NCI-H2081 treated with DMSO at 0.1 percent for 48 hours (cell line): ENCODE measurements around the gene UBE2D2.

Experiments used
- DNase-seq: peaks from one replicate; lab custom pipeline; 2025; lab: John Stamatoyannopoulos, UW

UBE2D2 gene

GRCh38 chr5:139648205-139649081 is 87.3 kb downstream of the UBE2D2 start, which contains the start of gene CXXC5:
CXXC5 (plus strand) TSS chr5:139648349; CDS start chr5:139680524, 32,175 bp downstream.
- DNase-seq, result no peak

GRCh38 chr5:139649082-139649991 is 88.2 kb downstream of the UBE2D2 start:
- DNase-seq, result no peak

- DNase-seq, result no peak
Measured at GRCh38 chr5:139650031-139650688, 89.0 kb downstream of the UBE2D2 start.

- DNase-seq, result no peak
Measured at GRCh38 chr5:139650689-139651042, 89.5 kb downstream of the UBE2D2 start.

GRCh38 chr5:139651043-139651834 is 90.1 kb downstream of the UBE2D2 start:
- DNase-seq, result no peak

- no peak for DNase-seq
Measured at GRCh38 chr5:139651853-139652787, 91.0 kb downstream of the UBE2D2 start.

GRCh38 chr5:139652788-139653241 is 91.7 kb downstream of the UBE2D2 start:
- no peak for DNase-seq

- no peak for DNase-seq
Measured at GRCh38 chr5:139653616-139654015, 92.5 kb downstream of the UBE2D2 start.

GRCh38 chr5:139654464-139654863 is 93.3 kb downstream of the UBE2D2 start:
- no peak for DNase-seq

GRCh38 chr5:139654871-139655491 is 93.8 kb downstream of the UBE2D2 start:
- no peak for DNase-seq

GRCh38 chr5:139655727-139656271 is 94.7 kb downstream of the UBE2D2 start:
- no peak for DNase-seq

- no peak for DNase-seq
Measured at GRCh38 chr5:139657363-139658321, 96.5 kb downstream of the UBE2D2 start.

GRCh38 chr5:139658501-139658927 is 97.4 kb downstream of the UBE2D2 start:
- no peak for DNase-seq

- DNase-seq, result no peak
Measured at GRCh38 chr5:139658928-139659667, 98.0 kb downstream of the UBE2D2 start.

GRCh38 chr5:139659695-139660101 is 98.6 kb downstream of the UBE2D2 start:
- DNase-seq, result no peak

GRCh38 chr5:139660105-139660922 is 99.2 kb downstream of the UBE2D2 start:
- no peak for DNase-seq
